Measurements from ENCODE around the gene EBF4.
"Not testable (repeated sequence)": the region's sequence is repeated elsewhere in the genome, so short reads cannot be mapped to it uniquely, and the experiment has no call there.

The EBF4 gene

DNA sequence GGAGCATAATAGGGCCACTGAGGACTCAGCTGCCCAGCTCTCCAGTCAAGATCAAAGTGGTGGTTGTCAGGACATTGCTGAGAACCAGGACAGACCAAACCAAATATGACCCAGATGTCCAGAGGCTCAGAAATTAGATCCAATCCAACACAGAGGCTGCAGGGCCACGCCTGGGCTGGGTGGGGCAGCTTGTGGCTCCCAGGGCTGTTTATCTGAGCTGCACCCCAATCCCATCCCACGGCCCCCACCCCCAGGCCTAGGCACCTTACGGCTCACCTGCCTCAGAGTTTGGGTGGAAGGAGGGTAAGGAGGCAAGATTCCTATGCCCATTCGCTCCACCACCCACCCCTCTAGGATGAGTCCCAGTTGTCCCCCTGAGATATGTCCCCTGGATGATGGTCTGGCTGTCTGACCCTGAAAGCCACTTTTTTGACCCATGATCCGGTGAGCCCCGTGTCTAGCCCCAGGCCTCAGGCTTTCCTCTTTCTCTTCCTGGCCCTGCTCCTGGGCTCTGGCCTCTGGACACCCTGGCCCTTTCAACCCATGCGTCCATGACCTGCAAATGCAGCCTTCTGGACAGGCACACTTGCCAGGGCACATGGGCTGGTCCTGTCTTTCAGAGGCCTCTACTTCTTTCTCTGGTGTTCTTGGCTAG is 67.8 kb downstream of the EBF4 start:
- DNase-seq, result no peak

DNA sequence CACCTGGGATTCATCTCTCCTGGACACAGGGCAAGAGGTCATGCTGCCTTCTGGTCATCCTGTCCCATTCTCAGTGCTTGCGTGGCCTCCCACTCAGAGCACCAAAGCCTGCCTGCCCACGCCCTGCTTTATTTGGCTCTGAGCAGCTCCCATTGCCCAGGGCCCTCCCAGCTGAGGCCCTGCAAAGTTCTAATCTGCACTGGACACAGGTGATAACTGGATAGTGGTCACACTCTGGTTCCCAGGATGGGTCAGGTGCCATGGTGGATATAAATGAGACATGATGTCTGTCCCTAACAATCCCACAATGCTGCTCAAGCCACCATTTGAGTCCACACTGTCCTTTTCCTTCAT is 68.3 kb downstream of the EBF4 start:
- DNase-seq, result no peak

- DNase-seq, result no peak
Measured at GRCh38 chr20:2761885-2762284, 69.3 kb downstream of the EBF4 start.

GRCh38 chr20:2762578-2763131 is 70.1 kb downstream of the EBF4 start:
- no peak for DNase-seq

GRCh38 chr20:2763186-2763585 is 70.6 kb downstream of the EBF4 start:
- DNase-seq, result no peak

DNA sequence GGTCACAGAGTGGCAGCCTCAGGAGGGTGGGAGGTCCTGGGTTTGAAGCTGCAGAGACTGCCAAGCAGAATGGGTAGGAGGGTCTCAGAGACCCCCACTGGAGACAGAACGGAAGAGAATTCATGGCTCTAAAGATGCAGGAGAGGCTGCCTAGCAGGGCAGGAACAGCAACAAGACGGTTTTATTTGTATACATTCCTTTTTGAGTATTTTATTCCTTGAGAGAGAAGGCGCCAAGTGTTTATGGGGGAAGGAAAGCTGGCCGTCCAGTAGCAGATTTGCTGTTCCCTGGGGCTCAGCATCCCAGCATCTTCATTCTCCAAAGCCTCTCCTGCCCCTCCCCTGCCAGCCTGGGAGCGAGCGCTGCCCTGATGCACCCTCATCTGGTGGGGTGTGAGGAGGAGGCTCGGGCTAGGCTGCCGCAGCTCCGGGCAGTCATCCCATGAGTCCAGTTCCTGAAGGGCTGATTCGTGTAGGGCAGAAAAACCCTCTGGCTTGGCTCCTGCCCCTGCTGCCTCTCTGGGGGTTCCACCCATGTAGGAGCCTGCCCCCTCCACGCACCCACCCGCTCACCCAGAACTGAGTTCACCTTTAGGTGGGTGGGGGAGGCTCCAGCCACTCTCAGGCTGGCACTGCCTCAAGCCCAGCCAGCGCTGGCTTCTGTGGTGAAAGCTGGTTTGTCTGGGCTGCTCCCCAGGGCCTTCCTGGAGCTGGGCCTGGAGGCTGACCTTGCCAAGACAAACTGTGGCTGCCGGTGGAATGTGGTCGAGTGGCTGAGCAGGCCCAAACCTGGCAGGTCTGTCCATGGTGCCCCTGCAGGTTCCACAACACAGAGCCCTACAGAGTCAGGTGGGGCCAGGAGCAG is 75.4 kb downstream of the EBF4 start:
- no peak for DNase-seq

DNA sequence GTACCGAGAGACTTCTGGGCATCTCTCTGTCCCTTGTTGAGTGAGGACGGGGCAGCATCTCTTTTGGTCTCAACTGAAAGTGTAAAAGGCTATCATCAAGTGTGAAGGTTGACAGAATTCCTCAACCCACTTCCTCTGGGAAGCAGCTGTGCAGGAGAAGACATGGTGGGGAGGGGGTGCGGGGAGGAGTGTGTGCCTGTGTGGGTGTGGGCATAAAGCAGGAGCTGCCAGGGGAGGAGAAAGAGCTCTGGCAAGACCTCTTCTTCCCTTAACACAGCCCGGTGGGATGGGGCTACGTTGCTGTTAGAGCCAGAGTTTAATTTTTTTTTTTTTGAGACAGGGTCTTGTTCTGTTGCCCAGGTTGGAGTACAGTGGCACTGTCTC is 76.0 kb downstream of the EBF4 start:
- no peak for DNase-seq

DNA sequence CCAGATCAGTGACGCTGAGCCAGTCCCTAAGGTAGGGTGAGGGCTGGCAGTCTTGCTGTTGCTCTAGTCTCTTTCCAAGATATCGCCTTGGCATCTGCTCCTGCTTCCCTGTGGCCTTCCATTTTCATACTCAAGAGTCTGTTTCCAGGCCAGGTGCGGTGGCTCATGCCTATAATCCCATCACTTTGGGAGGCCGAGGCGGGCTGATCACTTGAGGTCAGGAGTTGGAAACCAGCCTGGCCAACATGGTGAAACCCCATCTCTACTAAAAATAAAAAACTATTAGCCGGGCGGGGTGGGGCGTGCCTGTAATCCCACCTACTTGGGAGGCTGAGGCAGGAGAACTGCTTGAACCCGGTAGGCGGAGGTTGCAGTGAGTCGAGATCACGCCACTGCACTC is 77.5 kb downstream of the EBF4 start:
- not testable (repeated sequence) for DNase-seq

DNA sequence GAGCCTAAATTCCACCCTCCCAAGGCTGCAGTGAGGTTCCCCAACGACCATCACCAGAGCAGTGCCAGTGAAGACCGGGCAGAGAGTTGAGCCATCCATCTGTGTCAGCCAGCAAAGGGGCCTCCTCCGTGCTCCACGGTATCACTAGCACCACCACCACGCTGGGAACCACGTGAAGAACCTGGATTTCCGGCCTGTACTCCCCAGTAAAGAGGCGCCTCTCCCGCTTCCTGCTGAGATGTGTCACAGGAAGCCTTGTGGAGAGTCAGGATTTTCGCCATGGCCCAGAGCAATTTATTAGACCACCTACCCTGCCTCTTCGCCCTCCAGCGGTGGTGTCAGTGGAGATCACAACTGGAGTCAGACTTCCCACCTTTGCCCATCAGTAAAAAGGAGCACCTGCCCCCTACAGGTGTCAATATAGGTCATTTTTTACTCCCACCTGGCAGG is 79.1 kb downstream of the EBF4 start:
- DNase-seq, result no peak

DNA sequence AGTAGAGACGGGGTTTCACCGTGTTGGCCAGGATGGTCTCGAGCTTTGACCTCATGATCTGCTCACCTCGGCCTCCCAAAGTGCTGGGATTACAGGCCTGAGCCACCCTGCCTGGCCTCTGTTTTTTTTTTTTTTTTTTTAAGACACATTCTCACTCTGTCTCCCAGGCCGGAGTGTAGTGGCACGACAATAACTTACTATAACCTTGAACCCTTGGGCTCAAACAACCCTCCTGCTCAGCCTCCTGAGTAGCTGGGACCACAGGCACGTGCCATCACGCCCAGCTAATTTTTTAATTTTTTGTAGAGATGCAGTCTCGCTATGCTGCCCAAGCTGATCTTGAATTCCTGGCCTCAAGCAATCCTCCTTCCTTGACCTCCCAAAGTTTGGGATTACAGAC is 81.2 kb downstream of the EBF4 start:
- no peak for DNase-seq

DNA sequence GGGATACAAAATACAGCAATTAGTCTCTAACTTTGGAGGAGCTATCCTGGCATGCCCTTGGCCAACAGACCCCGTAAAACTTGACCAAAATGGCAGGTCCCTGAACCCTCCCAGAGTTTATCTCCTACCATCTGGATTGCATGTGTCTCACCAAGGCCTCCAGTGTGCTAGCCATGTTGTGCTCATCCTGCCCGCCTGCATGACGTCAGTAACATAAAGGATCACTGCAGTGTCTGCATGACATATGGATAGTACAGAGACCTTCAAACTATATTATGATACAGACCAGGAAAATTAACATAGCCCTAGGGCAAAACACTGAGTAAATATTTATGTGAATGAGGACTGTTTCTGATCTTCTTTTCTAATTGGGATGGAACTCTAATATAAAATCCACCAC is 82.6 kb downstream of the EBF4 start:
- no peak for DNase-seq

DNA sequence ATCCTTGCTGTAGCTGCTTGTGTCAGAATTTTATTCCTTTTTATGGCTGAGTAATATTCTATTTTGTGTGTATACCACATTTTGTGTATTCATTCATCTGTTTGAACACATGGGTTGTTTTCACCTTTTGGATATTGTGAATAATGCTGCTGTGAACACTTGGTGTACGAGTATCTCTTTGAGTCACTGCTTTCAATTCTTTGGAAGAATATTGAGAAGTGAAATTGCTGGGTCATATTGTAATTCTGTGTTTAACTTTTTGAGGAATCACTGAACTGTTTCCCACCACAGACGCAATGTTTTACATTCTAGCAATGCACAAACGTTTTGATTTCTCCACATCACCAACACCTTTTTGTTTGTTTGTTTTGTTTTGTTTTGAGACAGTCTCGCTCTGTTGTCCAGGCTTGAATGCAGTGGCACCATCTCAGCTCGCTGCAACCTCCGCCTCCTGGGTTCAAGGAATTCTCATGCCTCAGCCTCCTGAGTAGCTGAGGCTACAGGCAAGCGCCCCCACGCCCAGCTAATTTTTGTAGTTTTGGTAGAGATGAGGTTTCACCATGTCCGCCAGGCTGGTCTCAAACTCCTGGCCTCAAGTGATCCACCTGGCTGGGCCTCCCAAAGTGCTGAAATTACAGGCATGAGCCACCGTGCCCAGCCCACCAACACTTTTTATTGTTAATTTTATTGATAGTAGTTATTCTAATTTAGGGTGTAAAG is 86.2 kb downstream of the EBF4 start:
- no peak for DNase-seq

DNA sequence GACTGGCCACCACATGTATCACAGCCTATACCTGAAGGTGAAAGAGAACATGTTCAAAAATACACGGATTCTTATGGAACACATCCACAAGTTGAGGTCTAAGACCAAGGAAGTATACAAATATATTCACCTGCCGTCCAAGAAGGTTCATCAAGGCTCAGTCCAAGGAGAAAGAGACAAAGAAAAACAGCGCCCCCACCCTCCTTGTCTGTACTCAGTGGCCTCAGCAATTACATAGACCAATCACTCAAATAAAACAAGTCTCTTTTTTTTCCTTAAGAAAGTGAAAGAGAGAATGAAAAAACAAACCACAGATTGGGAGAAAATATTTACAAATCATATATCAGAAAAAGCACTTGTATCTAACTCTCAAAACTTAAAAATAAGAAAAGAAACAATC is 88.4 kb downstream of the EBF4 start:
- no peak for DNase-seq

- DNase-seq, result no peak
Measured at GRCh38 chr20:2783908-2784566, 91.5 kb downstream of the EBF4 start.

DNA sequence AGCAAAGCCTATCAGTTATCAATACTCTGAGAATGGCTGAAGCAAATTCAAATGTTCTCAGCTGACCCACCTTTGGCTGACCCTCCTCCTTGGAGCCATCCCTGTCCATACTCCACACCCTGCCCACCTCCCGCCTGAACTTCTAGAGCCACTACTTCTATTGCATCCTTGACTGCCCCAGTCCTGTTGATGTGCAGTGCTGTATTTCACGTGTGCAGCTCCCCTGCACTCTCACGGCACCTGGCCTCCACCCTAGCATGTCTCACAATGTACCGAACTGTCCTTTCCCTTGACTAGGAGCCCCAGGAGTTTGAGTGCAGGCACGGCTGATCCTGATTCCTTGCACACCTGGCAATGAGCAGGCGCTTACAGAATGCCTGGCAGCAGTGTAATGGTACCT is 100.9 kb downstream of the EBF4 start:
- DNase-seq, result no peak

GRCh38 chr20:2794202-2794748 is 101.7 kb downstream of the EBF4 start:
- DNase-seq, result no peak

- DNase-seq, result no peak
Measured at GRCh38 chr20:2794866-2795447, 102.4 kb downstream of the EBF4 start.

DNA sequence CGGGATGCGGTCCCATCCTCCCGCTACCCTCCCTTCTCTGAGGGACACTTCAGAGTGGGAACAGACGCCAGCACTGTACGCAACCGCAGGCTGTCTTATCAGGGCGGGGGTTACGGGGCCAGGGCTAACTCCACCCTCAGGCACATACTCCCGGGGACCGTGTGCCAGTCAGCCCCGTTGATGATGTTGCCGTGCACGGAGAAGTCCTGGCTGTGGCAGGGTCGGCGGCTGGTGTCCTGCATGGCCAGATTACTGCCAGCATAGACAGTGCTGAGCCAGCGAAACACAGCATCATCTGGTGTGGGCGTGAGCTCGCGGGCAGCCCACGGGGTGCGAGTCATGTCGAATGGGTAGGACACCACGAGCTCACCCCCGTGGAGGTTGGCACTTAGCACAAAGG is 102.9 kb downstream of the EBF4 start:
- no peak for DNase-seq

- DNase-seq, result no peak
Measured at GRCh38 chr20:2796011-2796660, 103.6 kb downstream of the EBF4 start.

- DNase-seq, result no peak
Measured at GRCh38 chr20:2797136-2797983, 104.8 kb downstream of the EBF4 start.

Measured in NCI-H748 treated with DMSO at 0.1 percent for 48 hours (cell line).